Testis (tissue), 3 donors: ENCODE measurements around the gene CROCC2. TPM values are rescaled to one million over a fixed set of nuclear protein-coding genes. Genes with fewer than 3 reads are reported as not detected.

ENCODE experiments used
- DNase-seq: peaks from one replicate; pipeline ENCODE4 v3.0.0-alpha.2; 2019
- H3K27ac ChIP-seq, 2 donors: fragments of 200-600 bp; sonication (generic); one replicate each; pipeline ENCODE4 v1.5.1; 2019
- H3K27me3 ChIP-seq: fragments of 200-600 bp; sonication (generic); one replicate; pipeline ENCODE4 v1.5.1; 2019
- H3K36me3 ChIP-seq: fragments of 200-600 bp; sonication (generic); one replicate; pipeline ENCODE4 v1.5.1; 2017; ENCODE audit warnings: low read depth; ENCODE audit errors: missing control alignments
- H3K4me1 ChIP-seq: fragments of 200-600 bp; sonication (generic); one replicate; pipeline ENCODE4 v1.5.1; 2019
- H3K4me3 ChIP-seq, 2 donors: fragments of 200-600 bp; sonication (generic); one replicate each; pipeline ENCODE4 v1.5.1; 2017 to 2019
- H3K9me3 ChIP-seq: fragments of 200-600 bp; sonication (generic); one replicate; pipeline ENCODE4 v1.5.1; 2017
- CTCF ChIP-seq, 3 experiments: fragments of 450-650 bp in 2 of 3; fragments of 200-600 bp in 1 of 3; sonication (generic) in 1 of 3; IDR thresholded peaks; one replicate each; pipeline ENCODE4 v1.5.1; 2016 to 2019; ENCODE audit warnings: antibody characterized with exemption in 3 of 3, mild to moderate bottlenecking in 2 of 3, moderate library complexity in 1 of 3
- POLR2A ChIP-seq: fragments of 450-650 bp; IDR thresholded peaks from one replicate; pipeline ENCODE4 v1.6.1; 2017; ENCODE audit warnings: antibody characterized with exemption, mild to moderate bottlenecking, moderate library complexity
- WGBS, 2 donors: methylation state at CpG; one replicate each; pipeline ENCODE4 v1.1.5; 2018; 5-methylcytosine and 5-hydroxymethylcytosine counted together
- intact Hi-C: fragments of 100-400 bp; cut with DNase I; formaldehyde crosslinking; loops from one replicate; pipeline ENCODE4 v1.15.1; 2023; ENCODE audit warnings: low total_unique reads
- polyA plus RNA-seq: library from polyadenylated mRNA; stranded (reverse); fragments of 350-450 nt; fragmentation: Illumina TruSeq; extraction: RNeasy Lipid Tissue Mini Kit (QIAGEN cat#74804); gene quantifications from one replicate; pipeline ENCODE4 v1.2.3, GENCODE V29; 2014; ENCODE audit warnings: low read depth, low replicate concordance; ENCODE audit not compliant: insufficient read depth
- total RNA-seq, 2 donors: library from RNA; depleted of rRNA; stranded (reverse); fragments of >200 nt; gene quantifications; one replicate each; pipeline ENCODE4 v1.2.3, GENCODE V29; 2016

The CROCC2 gene
- total and polyA plus RNA-seq, 3 donors from 2014 or later, result 0.43 to 0.55 (median 0.51) TPM

DNA sequence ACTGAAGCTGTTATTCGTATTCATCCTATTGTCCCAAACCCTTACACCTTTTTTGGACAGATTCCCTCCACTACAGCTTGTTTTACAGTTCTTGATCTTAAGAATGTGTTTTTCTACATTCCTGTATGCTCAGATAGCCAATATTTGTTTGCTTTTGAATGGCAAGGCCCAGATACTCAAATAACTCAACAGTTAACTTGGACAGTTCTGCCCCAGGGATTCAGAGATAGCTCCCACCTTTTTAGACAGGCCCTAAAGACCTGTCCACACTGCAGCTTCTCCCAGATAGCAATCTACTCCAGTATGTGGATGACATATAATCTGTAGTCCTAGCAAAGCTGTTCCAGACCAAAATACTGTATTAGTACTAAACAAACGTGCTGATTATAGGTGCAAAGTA lies 44.6 kb upstream of the CROCC2 start:
- no peak overlapping the region for H3K4me3 ChIP-seq
- TF ChIP-seq POLR2A, result no peak
- no peak for TF ChIP-seq CTCF (IDR thresholded peaks at IDR 0.05)
- H3K36me3 ChIP-seq, result no peaks in the 10 kb centered on the region
- no peaks in the 10 kb centered on the region for H3K27me3 ChIP-seq
- intact Hi-C loops, result no loop called here
- H3K9me3 ChIP-seq, result no peaks in the 10 kb centered on the region
- peaks cover 6% of the 10 kb centered on the region for H3K4me1 ChIP-seq
- no peak overlapping the region for H3K27ac ChIP-seq
- no peak for DNase-seq
- WGBS, 2 donors, result 97% methylated on average over 2 of the region's 2 CpGs

DNA sequence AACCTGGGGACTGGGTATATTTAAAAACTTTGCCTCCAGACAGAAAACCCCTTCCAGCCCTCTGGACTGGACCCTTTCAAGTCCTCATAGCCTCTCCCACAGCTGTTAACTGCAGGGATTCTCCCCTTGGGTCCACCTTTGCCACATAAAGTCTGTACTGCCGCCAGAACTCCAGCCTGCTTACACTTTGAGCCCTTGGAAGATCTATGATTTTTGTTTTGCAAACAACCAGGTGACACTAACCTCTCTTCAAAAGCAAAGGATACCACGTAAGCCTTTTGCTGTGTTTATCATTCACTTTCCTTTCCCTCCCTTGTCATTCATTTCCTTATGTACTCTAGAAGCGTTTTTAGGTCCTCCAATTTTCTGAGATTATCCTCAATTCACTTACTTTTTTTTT lies 41.7 kb upstream of the CROCC2 start:
- intact Hi-C loops, result no loop called here
- H3K4me1 ChIP-seq, result peaks cover 6% of the 10 kb centered on the region
- TF ChIP-seq POLR2A, result no peak
- no peak for TF ChIP-seq CTCF (IDR thresholded peaks at IDR 0.05)
- 87 to 93% methylated on average over 3 of the region's 3 CpGs for WGBS, 2 donors
- no peak for DNase-seq
- no peaks in the 10 kb centered on the region for H3K9me3 ChIP-seq
- H3K27ac ChIP-seq, result no peak overlapping the region
- no peaks in the 10 kb centered on the region for H3K36me3 ChIP-seq
- H3K27me3 ChIP-seq, result no peaks in the 10 kb centered on the region
- H3K4me3 ChIP-seq, result no peak overlapping the region

DNA sequence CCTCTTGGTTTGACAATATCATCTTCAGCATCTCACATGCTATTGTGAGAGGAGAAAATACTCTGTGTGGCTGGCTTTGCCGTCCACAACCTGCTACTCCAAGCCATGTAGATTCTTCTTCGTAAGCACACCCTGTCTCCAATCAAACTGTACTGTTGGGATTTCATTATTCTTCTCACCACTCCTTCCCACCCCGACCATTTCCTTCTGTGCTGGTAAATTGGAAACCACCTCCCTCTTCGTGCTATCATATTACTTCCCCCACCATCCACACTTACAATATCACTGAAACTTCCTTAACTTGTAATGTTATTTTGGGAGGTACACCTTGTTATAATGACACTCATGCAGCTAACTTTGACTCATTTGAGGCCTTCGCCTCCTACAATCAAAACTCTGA lies 40.7 kb upstream of the CROCC2 start:
- no peak for DNase-seq
- Histone ChIP-seq H3K27me3 (no peaks in the 10 kb centered on the region), H3K4me3 (no peak overlapping the region), H3K27ac (no peak overlapping the region), H3K4me1 (peaks cover 6% of the 10 kb centered on the region), H3K36me3 (no peaks in the 10 kb centered on the region), H3K9me3 (no peaks in the 10 kb centered on the region)
- 54 to 62% methylated on average over 5 of the region's 5 CpGs for WGBS, 2 donors
- intact Hi-C loops, result no loop called here
- TF ChIP-seq CTCF (IDR thresholded peaks at IDR 0.05), result no peak
- TF ChIP-seq POLR2A, result no peak

DNA sequence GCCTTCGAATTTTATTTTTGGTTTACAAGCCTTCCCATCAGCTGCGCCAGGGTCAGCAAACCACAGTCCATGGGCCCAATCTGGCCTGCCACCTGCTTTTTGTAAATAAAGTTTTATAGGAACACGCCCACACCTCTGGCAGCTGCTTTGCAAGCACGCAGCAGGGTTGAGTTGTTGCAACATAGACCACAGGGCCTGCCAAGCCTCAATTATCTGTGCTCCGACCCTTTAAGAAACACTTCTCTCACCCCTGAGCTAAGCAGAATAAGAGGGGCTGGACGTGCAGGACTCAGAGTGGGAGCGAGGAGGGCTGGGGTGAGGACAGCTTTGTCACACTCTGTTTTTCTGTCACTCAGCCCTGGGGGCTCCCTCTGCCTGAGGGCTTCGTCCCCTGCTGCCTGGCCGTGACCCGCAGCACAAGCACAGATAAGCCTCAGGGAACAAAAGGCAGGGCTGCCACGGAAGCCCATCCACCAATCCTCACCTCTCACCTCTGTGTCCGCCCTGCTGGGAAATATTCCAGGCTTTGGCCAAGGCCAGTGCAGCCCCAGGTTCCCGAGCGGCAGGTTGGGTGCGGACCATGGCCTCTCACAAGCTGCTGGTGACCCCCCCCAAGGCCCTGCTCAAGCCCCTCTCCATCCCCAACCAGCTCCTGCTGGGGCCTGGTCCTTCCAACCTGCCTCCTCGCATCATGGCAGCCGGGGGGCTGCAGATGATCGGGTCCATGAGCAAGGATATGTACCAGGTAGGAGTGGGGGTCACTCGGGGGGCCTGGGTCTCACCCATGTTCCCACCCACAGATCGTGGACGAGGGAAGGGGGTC lies 37.6 kb upstream of the CROCC2 start, which contains the start of gene AGXT:
AGXT (plus strand) TSS at position 539 of the 823 bp plus-strand sequence; CDS start at position 581, 42 bp downstream.
- H3K4me1 ChIP-seq, result peaks cover 7% of the 10 kb centered on the region
- no peak within 1 kb of the TSS for H3K4me3 ChIP-seq
- intact Hi-C loops, result no loop called here
- H3K9me3 ChIP-seq, result no peaks in the 10 kb centered on the region
- 81 to 90% methylated on average over 14 to 20 of the region's 21 CpGs for WGBS, 2 donors
- no peak for DNase-seq
- no peak within 1 kb of the TSS for H3K27ac ChIP-seq
- H3K27me3 ChIP-seq, result no peaks in the 10 kb centered on the region
- TF ChIP-seq POLR2A (no peak), CTCF (IDR thresholded peaks at IDR 0.05) (no peak)
- no peaks in the 10 kb centered on the region for H3K36me3 ChIP-seq
